Neural progenitor cell (in vitro differentiated cells): Measurements from ENCODE around the gene GH1. TPM values are rescaled to one million over a fixed set of nuclear protein-coding genes. Genes with fewer than 3 reads are reported as not detected.
"Not testable (repeated sequence)": the region's sequence is repeated elsewhere in the genome, so short reads cannot be mapped to it uniquely, and the experiment has no call there.

ENCODE experiments used
- DNase-seq: peaks from one replicate; pipeline ENCODE4 v3.0.0-alpha.2; 2016; ENCODE audit warnings: low spot score
- H2AFZ ChIP-seq: fragments of 200-600 bp; sonication (generic); replicated peaks from 2 replicates; pipeline ENCODE4 v1.6.1; 2016; ENCODE audit warnings: antibody characterized with exemption
- H3F3A ChIP-seq: fragments of 200-600 bp; sonication (generic); 2 replicates; pipeline ENCODE4 v1.6.1; 2016; ENCODE audit warnings: antibody characterized with exemption, low read depth
- H3K27ac ChIP-seq: fragments of 200-600 bp; sonication (generic); 2 replicates; pipeline ENCODE4 v1.5.1; 2016; ENCODE audit warnings: mild to moderate bottlenecking
- H3K27me3 ChIP-seq: fragments of 200-600 bp; sonication (generic); 2 replicates; pipeline ENCODE4 v1.6.1; 2016; ENCODE audit warnings: mild to moderate bottlenecking, moderate library complexity
- H3K36me3 ChIP-seq: fragments of 200-600 bp; sonication (generic); 2 replicates; pipeline ENCODE4 v1.5.1; 2016
- H3K4me1 ChIP-seq: fragments of 200-600 bp; sonication (generic); 2 replicates; pipeline ENCODE4 v1.6.1; 2016; ENCODE audit warnings: mixed run types
- H3K4me2 ChIP-seq: fragments of 200-600 bp; sonication (generic); 2 replicates; pipeline ENCODE4 v1.6.1; 2016
- H3K4me3 ChIP-seq: fragments of 200-600 bp; sonication (generic); 2 replicates; pipeline ENCODE4 v1.5.1; 2016
- H3K79me2 ChIP-seq: fragments of 200-600 bp; sonication (generic); 2 replicates; pipeline ENCODE4 v1.6.1; 2016; ENCODE audit warnings: low read depth
- H3K9ac ChIP-seq: fragments of 200-600 bp; sonication (generic); 2 replicates; pipeline ENCODE4 v1.6.1; 2016
- H3K9me3 ChIP-seq: fragments of 200-600 bp; sonication (generic); 2 replicates; pipeline ENCODE4 v1.5.1; 2016; ENCODE audit warnings: low read depth
- H4K20me1 ChIP-seq: fragments of 200-600 bp; sonication (generic); 2 replicates; pipeline ENCODE4 v1.6.1; 2016; ENCODE audit warnings: low read depth
- H3K27ac Mint-ChIP-seq: 3 replicates; pipeline ENCODE4 v1.8.0; 2021; ENCODE audit warnings: mixed read lengths
- H3K27me3 Mint-ChIP-seq: 2 replicates; pipeline ENCODE4 v1.8.0; 2022; ENCODE audit warnings: low read depth, mild to moderate bottlenecking, inconsistent platforms, moderate library complexity, mixed read lengths; ENCODE audit not compliant: insufficient read depth
- H3K36me3 Mint-ChIP-seq: 3 replicates; pipeline ENCODE4 v1.8.0; 2021; ENCODE audit warnings: mixed read lengths
- H3K4me1 Mint-ChIP-seq: 3 replicates; pipeline ENCODE4 v1.8.0; 2021; ENCODE audit warnings: mixed read lengths
- H3K4me3 Mint-ChIP-seq: 3 replicates; pipeline ENCODE4 v1.8.0; 2021; ENCODE audit warnings: mild to moderate bottlenecking, moderate library complexity, mixed read lengths
- H3K9me3 Mint-ChIP-seq: 3 replicates; pipeline ENCODE4 v1.8.0; 2020; ENCODE audit warnings: mixed read lengths
- EZH2 ChIP-seq: fragments of 200-600 bp; sonication (generic); IDR thresholded peaks from 2 replicates; pipeline ENCODE4 v1.6.1; 2017; ENCODE audit warnings: antibody characterized with exemption, mild to moderate bottlenecking, moderate library complexity
- EZH2phosphoT487 ChIP-seq: fragments of 200-600 bp; sonication (generic); IDR thresholded peaks from 2 replicates; pipeline ENCODE4 v1.6.1; 2017; ENCODE audit warnings: antibody characterized with exemption
- total RNA-seq: library from RNA; depleted of rRNA; stranded (reverse); fragments of >200 nt; gene quantifications from 2 replicates; pipeline ENCODE4 v1.2.3, GENCODE V29; 2015; ENCODE audit warnings: low replicate concordance
- TF ChIP-seq, protein P1 (sequence below): fragments of 200-600 bp; sonication (generic); IDR thresholded peaks from 2 replicates; pipeline ENCODE4 v1.5.1; 2017; ENCODE audit warnings: antibody characterized with exemption, mild to moderate bottlenecking

Gene GH1
- total RNA-seq, 1 donor from 2014 or later: not detected

DNA sequence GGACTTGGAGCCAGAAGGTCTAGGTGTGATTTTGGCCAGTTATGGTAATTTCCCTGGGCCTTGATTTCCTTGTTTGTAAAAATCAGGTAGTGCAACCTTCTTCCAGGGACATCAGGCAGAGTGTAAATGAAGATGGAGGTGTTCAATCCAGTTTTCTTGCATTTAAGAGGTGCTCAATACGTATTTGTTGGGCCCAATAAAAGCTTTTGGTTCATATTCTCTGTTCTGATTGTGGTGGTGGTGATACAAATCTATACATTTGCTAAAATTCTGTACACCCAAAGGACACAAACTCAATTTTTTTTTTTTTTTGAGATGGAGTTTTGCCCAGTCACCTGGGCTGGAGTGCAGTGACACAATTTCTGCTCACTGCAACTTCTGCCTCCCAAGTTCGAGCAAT lies 7.5 kb upstream of the GH1 start:
- no peaks in the 10 kb centered on the region for H3K27me3 ChIP-seq
- peaks cover 5% of the 10 kb centered on the region for H3F3A ChIP-seq
- H4K20me1 ChIP-seq: no peaks in the 10 kb centered on the region
- H3K4me1 ChIP-seq: no peaks in the 10 kb centered on the region
- Mint-ChIP-seq H3K9me3 (no peaks in the 10 kb centered on the region), H3K4me3 (no peak overlapping the region), H3K4me1 (peaks cover 8% of the 10 kb centered on the region), H3K27ac (no peak overlapping the region), H3K36me3 (no peaks in the 10 kb centered on the region), H3K27me3 (peaks cover 6% of the 10 kb centered on the region)
- TF ChIP-seq, protein P1, sequence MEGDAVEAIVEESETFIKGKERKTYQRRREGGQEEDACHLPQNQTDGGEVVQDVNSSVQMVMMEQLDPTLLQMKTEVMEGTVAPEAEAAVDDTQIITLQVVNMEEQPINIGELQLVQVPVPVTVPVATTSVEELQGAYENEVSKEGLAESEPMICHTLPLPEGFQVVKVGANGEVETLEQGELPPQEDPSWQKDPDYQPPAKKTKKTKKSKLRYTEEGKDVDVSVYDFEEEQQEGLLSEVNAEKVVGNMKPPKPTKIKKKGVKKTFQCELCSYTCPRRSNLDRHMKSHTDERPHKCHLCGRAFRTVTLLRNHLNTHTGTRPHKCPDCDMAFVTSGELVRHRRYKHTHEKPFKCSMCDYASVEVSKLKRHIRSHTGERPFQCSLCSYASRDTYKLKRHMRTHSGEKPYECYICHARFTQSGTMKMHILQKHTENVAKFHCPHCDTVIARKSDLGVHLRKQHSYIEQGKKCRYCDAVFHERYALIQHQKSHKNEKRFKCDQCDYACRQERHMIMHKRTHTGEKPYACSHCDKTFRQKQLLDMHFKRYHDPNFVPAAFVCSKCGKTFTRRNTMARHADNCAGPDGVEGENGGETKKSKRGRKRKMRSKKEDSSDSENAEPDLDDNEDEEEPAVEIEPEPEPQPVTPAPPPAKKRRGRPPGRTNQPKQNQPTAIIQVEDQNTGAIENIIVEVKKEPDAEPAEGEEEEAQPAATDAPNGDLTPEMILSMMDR: no peak
- TF ChIP-seq EZH2: no peak
- TF ChIP-seq EZH2phosphoT487: no peak
- H3K9me3 ChIP-seq: no peaks in the 10 kb centered on the region
- H3K79me2 ChIP-seq: no peaks in the 10 kb centered on the region
- no peak for DNase-seq
- no peak overlapping the region for H3K27ac ChIP-seq
- H3K9ac ChIP-seq: no peak overlapping the region
- no peaks in the 10 kb centered on the region for H3K36me3 ChIP-seq
- H3K4me2 ChIP-seq: no peak overlapping the region
- no peak overlapping the region for H2AFZ ChIP-seq
- no peak overlapping the region for H3K4me3 ChIP-seq

DNA sequence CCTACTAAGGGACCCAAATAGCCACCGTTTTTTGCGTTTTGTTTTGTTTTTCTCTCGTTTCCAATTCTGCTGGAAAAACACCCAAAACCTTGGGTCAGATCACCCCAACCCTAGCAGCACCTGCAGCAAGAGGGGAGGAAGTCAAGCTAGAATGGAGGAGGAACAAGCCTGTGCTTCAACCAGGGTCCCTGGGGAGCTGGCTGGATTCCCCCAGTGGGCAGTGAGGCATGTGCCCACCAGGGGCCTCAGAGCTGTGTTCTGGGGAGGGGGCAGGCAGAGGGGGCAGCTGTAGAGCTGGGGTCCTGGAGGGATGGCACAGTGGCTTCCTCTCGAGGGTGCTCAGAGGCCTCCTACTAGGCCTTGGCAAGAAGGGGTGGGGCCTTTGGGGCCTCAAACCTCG lies 7.0 kb upstream of the GH1 start:
- H3K9ac ChIP-seq: no peak overlapping the region
- no peaks in the 10 kb centered on the region for H3K9me3 ChIP-seq
- H2AFZ ChIP-seq: no peak overlapping the region
- no peaks in the 10 kb centered on the region for H3K4me1 ChIP-seq
- H3K36me3 Mint-ChIP-seq: no peaks in the 10 kb centered on the region
- H3K9me3 Mint-ChIP-seq: no peaks in the 10 kb centered on the region
- peaks cover 4% of the 10 kb centered on the region for H3K4me1 Mint-ChIP-seq
- H3K27me3 Mint-ChIP-seq: peaks cover 6% of the 10 kb centered on the region
- H3K36me3 ChIP-seq: no peaks in the 10 kb centered on the region
- no peak overlapping the region for H3K4me2 ChIP-seq
- H3K79me2 ChIP-seq: no peaks in the 10 kb centered on the region
- no peak overlapping the region for H3K27ac ChIP-seq
- H3K27me3 ChIP-seq: no peaks in the 10 kb centered on the region
- no peaks in the 10 kb centered on the region for H4K20me1 ChIP-seq
- no peak overlapping the region for H3K4me3 Mint-ChIP-seq
- H3K4me3 ChIP-seq: no peak overlapping the region
- no peak overlapping the region for H3K27ac Mint-ChIP-seq
- TF ChIP-seq, protein P1: no peak
- TF ChIP-seq EZH2phosphoT487 (no peak), EZH2 (no peak)
- peaks cover 1% of the 10 kb centered on the region for H3F3A ChIP-seq
- DNase-seq: no peak

DNA sequence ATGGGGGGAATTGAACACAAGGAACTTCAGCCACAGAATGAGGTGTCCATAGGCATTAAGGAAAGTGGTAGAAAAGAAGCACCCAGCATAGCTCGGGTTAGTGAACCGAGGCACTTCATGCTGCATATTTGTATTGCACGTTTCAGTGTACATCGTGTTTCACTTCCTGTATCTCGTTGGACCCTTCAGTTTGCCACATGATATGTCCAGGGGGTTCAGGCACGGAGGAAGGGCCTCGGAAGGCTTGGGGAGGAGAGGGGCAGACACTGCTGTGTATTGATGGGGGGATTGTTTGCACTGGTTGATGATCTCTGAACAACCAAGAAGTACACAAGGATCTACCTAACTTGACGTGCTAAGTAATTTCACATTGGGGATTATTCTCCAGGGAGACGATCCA lies 3.8 kb upstream of the GH1 start:
- H3K36me3 Mint-ChIP-seq, H3K36me3 ChIP-seq, H3K4me3 Mint-ChIP-seq, H3F3A ChIP-seq, H3K4me2 ChIP-seq, H3K4me1 ChIP-seq, H3K4me3 ChIP-seq, DNase-seq, H4K20me1 ChIP-seq, H3K27ac ChIP-seq, H2AFZ ChIP-seq, H3K9me3 Mint-ChIP-seq, H3K9me3 ChIP-seq, H3K27me3 ChIP-seq, H3K27ac Mint-ChIP-seq, H3K79me2 ChIP-seq, H3K9ac ChIP-seq: not testable (repeated sequence)
- Mint-ChIP-seq H3K4me1 (peaks cover 11% of the 10 kb centered on the region), H3K27me3 (peaks cover 16% of the 10 kb centered on the region)

- H3K27ac ChIP-seq, H3K4me3 ChIP-seq, H3K4me2 ChIP-seq, H4K20me1 ChIP-seq, H3K9ac ChIP-seq, H3K9me3 Mint-ChIP-seq, H2AFZ ChIP-seq, H3K4me3 Mint-ChIP-seq, H3K79me2 ChIP-seq, H3K9me3 ChIP-seq, H3K4me1 ChIP-seq, H3F3A ChIP-seq, H3K36me3 ChIP-seq, H3K27me3 ChIP-seq, DNase-seq, H3K27ac Mint-ChIP-seq, H3K36me3 Mint-ChIP-seq: not testable (repeated sequence)
- Mint-ChIP-seq H3K4me1 (peaks cover 11% of the 10 kb centered on the region), H3K27me3 (peaks cover 16% of the 10 kb centered on the region)
These were observed 2.1 kb upstream of the GH1 start for GRCh38 chr17:63920779-63921178.

DNA sequence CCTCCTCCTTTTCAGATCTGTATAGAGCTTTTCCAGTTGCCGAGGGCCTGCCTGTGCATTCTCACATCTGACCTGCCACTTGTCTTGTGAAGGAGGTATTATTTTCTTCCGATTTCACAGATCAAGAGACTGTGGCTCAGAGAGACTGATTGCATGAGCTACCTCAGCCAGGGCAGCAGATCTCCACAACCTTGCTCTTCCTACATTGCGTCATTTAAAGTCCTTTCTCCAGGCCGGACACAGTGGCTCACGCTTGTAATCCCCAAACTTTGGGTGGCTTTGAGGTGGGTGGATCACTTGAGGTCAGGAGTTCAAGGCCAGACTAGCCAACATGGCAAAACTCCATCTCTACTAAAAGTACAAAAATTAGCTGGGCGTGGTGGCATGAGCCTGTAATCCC lies 1.4 kb upstream of the GH1 start:
- H3K36me3 ChIP-seq, H3K27me3 ChIP-seq, H3K4me3 ChIP-seq, H3K27ac ChIP-seq, H3K9me3 ChIP-seq, H3K9me3 Mint-ChIP-seq, H3K36me3 Mint-ChIP-seq, H3K27ac Mint-ChIP-seq, H3K79me2 ChIP-seq, H3K4me3 Mint-ChIP-seq, H3K4me1 ChIP-seq, DNase-seq, H3F3A ChIP-seq, H4K20me1 ChIP-seq, H3K4me2 ChIP-seq, H2AFZ ChIP-seq, H3K9ac ChIP-seq: not testable (repeated sequence)
- H3K4me1 Mint-ChIP-seq: peaks cover 11% of the 10 kb centered on the region
- H3K27me3 Mint-ChIP-seq: peaks cover 16% of the 10 kb centered on the region
